ENCODE data around the gene TAB2. TPM values are rescaled to one million over a fixed set of nuclear protein-coding genes. Genes with fewer than 3 reads are reported as not detected.
"Not testable (repeated sequence)": the region's sequence is repeated elsewhere in the genome, so short reads cannot be mapped to it uniquely, and the experiment has no call there.

Gene TAB2
- total RNA-seq, 1 donor from 2014 or later = 43.4 TPM

- no peak for DNase-seq
These were observed 103.6 kb downstream of the TAB2 start for GRCh38 chr6:149421132-149421531.

GRCh38 chr6:149422581-149422980 is 105.1 kb downstream of the TAB2 start:
- DNase-seq = no peak

- DNase-seq = no peak
These were observed 106.5 kb downstream of the TAB2 start for GRCh38 chr6:149423964-149424440.

- no peak for DNase-seq
These were observed 107.7 kb downstream of the TAB2 start for GRCh38 chr6:149425224-149425623.

- DNase-seq = no peak
These were observed 108.2 kb downstream of the TAB2 start for GRCh38 chr6:149425754-149426153.

GRCh38 chr6:149428606-149429005 is 111.1 kb downstream of the TAB2 start:
- no peak for DNase-seq

GRCh38 chr6:149429427-149430360 is 112.2 kb downstream of the TAB2 start:
- DNase-seq = no peak

GRCh38 chr6:149431905-149432775 is 114.6 kb downstream of the TAB2 start:
- DNase-seq = peak; percentile 77

- no peak for DNase-seq
These were observed 115.9 kb downstream of the TAB2 start for GRCh38 chr6:149433405-149433804.

- no peak for DNase-seq
These were observed 116.4 kb downstream of the TAB2 start for GRCh38 chr6:149433881-149434280.

- DNase-seq = no peak
These were observed 118.5 kb downstream of the TAB2 start for GRCh38 chr6:149435919-149436586.

- no peak for DNase-seq
These were observed 119.1 kb downstream of the TAB2 start for GRCh38 chr6:149436647-149437046.

- no peak for DNase-seq
These were observed 119.7 kb downstream of the TAB2 start for GRCh38 chr6:149437212-149437611.

GRCh38 chr6:149438855-149439254 is 121.3 kb downstream of the TAB2 start:
- no peak for DNase-seq

GRCh38 chr6:149439626-149440025 is 122.1 kb downstream of the TAB2 start:
- no peak for DNase-seq

- DNase-seq = no peak
These were observed 123.5 kb downstream of the TAB2 start for GRCh38 chr6:149440735-149441671.

- DNase-seq = no peak
These were observed 124.2 kb downstream of the TAB2 start for GRCh38 chr6:149441740-149442139.

- DNase-seq = no peak
These were observed 126.1 kb downstream of the TAB2 start for GRCh38 chr6:149443411-149444181.

GRCh38 chr6:149444360-149445094 is 127.0 kb downstream of the TAB2 start:
- not testable (repeated sequence) for DNase-seq

GRCh38 chr6:149445095-149445466 is 127.6 kb downstream of the TAB2 start:
- no peak for DNase-seq

Measured in occipital lobe (tissue), 2 donors.